ENCODE results near the gene IGF2BP3.

- TF ChIP-seq, protein P1, sequence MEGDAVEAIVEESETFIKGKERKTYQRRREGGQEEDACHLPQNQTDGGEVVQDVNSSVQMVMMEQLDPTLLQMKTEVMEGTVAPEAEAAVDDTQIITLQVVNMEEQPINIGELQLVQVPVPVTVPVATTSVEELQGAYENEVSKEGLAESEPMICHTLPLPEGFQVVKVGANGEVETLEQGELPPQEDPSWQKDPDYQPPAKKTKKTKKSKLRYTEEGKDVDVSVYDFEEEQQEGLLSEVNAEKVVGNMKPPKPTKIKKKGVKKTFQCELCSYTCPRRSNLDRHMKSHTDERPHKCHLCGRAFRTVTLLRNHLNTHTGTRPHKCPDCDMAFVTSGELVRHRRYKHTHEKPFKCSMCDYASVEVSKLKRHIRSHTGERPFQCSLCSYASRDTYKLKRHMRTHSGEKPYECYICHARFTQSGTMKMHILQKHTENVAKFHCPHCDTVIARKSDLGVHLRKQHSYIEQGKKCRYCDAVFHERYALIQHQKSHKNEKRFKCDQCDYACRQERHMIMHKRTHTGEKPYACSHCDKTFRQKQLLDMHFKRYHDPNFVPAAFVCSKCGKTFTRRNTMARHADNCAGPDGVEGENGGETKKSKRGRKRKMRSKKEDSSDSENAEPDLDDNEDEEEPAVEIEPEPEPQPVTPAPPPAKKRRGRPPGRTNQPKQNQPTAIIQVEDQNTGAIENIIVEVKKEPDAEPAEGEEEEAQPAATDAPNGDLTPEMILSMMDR (IDR thresholded peaks at IDR 0.05), result no peak
- TF ChIP-seq, protein P2, sequence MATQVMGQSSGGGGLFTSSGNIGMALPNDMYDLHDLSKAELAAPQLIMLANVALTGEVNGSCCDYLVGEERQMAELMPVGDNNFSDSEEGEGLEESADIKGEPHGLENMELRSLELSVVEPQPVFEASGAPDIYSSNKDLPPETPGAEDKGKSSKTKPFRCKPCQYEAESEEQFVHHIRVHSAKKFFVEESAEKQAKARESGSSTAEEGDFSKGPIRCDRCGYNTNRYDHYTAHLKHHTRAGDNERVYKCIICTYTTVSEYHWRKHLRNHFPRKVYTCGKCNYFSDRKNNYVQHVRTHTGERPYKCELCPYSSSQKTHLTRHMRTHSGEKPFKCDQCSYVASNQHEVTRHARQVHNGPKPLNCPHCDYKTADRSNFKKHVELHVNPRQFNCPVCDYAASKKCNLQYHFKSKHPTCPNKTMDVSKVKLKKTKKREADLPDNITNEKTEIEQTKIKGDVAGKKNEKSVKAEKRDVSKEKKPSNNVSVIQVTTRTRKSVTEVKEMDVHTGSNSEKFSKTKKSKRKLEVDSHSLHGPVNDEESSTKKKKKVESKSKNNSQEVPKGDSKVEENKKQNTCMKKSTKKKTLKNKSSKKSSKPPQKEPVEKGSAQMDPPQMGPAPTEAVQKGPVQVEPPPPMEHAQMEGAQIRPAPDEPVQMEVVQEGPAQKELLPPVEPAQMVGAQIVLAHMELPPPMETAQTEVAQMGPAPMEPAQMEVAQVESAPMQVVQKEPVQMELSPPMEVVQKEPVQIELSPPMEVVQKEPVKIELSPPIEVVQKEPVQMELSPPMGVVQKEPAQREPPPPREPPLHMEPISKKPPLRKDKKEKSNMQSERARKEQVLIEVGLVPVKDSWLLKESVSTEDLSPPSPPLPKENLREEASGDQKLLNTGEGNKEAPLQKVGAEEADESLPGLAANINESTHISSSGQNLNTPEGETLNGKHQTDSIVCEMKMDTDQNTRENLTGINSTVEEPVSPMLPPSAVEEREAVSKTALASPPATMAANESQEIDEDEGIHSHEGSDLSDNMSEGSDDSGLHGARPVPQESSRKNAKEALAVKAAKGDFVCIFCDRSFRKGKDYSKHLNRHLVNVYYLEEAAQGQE (IDR thresholded peaks at IDR 0.05; ENCODE audit: insufficient read depth in 1 of 2, low read depth in 2 of 2, low read length in 1 of 2), result no peak
Measured at GRCh38 chr7:23476286-23477156, 6.2 kb upstream of the IGF2BP3 start.

Data from Panc1 (cell line).